ENCODE data around the gene UNC5C. TPM values are rescaled to one million over a fixed set of nuclear protein-coding genes. Genes with fewer than 3 reads are reported as not detected.

UNC5C gene
- total and polyA plus RNA-seq, 2 of the 8 experiments (the other 6 are each of a cell fraction or from before 2014, with no cell fraction given): 0.30 to 1.3 TPM

GRCh38 chr4:95422436-95422835 is 126.3 kb downstream of the UNC5C start:
- no peak overlapping the region for H3K18ac ChIP-seq (ENCODE audit: extremely low read depth, low read length)
- H3K9ac ChIP-seq (replicated peaks in 1 of 4; ENCODE audit: extremely low read depth in 1 of 4, low read depth in 3 of 4, low read length in 3 of 4): no peak overlapping the region
- H3K27me3 ChIP-seq (replicated peaks in 1 of 4; ENCODE audit: control insufficient read depth in 3 of 4, extremely low read depth in 1 of 4, insufficient read depth in 3 of 4, low read length in 3 of 4): no peaks in the 10 kb centered on the region
- H4K20me1 ChIP-seq (replicated peaks in 1 of 2; ENCODE audit: control insufficient read depth in 1 of 2, insufficient read depth in 2 of 2, low read length in 2 of 2): no peaks in the 10 kb centered on the region
- no peak overlapping the region for H3K23ac ChIP-seq (ENCODE audit: insufficient read length)
- H3K36me3 ChIP-seq (ENCODE audit: control insufficient read depth in 2 of 4, insufficient read depth in 4 of 4, low read length in 3 of 4): no peaks in the 10 kb centered on the region
- POLR2A ChIA-PET (ENCODE audit: partially characterized antibody): no interaction called here
- H3K4me1 ChIP-seq (replicated peaks in 1 of 4; ENCODE audit: control insufficient read depth in 3 of 4, insufficient read depth in 4 of 4, low read length in 3 of 4): no peaks in the 10 kb centered on the region
- H2AFZ ChIP-seq (ENCODE audit: low read length): no peak overlapping the region
- no peaks in the 10 kb centered on the region for H3K9me3 ChIP-seq (ENCODE audit: insufficient read depth in 2 of 2, low read depth in 1 of 2, low read length in 1 of 2)
- no peak overlapping the region for H3K27ac ChIP-seq (ENCODE audit: low read depth, low read length)
- no peak overlapping the region for H3K4ac ChIP-seq (replicated peaks; ENCODE audit: insufficient read length, low read depth, low read length)
- WGBS, 2 experiments (ENCODE audit: extremely low coverage in 1 of 2, insufficient coverage in 1 of 2, insufficient read length in 1 of 2, insufficient replicate concordance in 2 of 2, low coverage in 1 of 2, low lambda C conversion rate in 2 of 2, missing lambda C conversion rate in 1 of 2): 92% methylated on average over 7 of the region's 7 CpGs; no CpG with 5 or more reads in 1 of the 2 experiments
- H3K23me2 ChIP-seq (ENCODE audit: low read depth, low read length): no peaks in the 10 kb centered on the region
- H4K91ac ChIP-seq (replicated peaks; ENCODE audit: insufficient read length, low read length): no peak overlapping the region
- H2AK5ac ChIP-seq (ENCODE audit: low read depth, low read length): no peak overlapping the region
- no peak overlapping the region for H2BK5ac ChIP-seq (ENCODE audit: low read depth, low read length)
- no peak overlapping the region for H4K8ac ChIP-seq (ENCODE audit: extremely low read depth, insufficient read depth, low read length)
- no peaks in the 10 kb centered on the region for H3K79me2 ChIP-seq (ENCODE audit: control insufficient read depth in 1 of 2, insufficient read depth in 2 of 2, low read length in 2 of 2)
- no peak overlapping the region for H3K14ac ChIP-seq (ENCODE audit: insufficient read length)
- CTCF ChIA-PET (ENCODE audit: partially characterized antibody): no interaction called here
- H2BK15ac ChIP-seq (ENCODE audit: low read length): no peak overlapping the region
- no peaks in the 10 kb centered on the region for H3K79me1 ChIP-seq (ENCODE audit: low read depth, low read length)
- DNase-seq (ENCODE audit: low read depth in 1 of 2, low spot score in 2 of 2) (no peak), FAIRE-seq (no peak)
- no peak for TF ChIP-seq TAF1 (IDR thresholded peaks at IDR 0.05; ENCODE audit: low read depth, low read length)
- TF ChIP-seq POLR2A (IDR thresholded peaks at IDR 0.05; ENCODE audit: control extremely low read depth in 1 of 2, low read depth in 2 of 2, low read length in 2 of 2): no peak
- TF ChIP-seq SIN3A (conservative IDR thresholded peaks at IDR 0.05 in 1 of 2, IDR thresholded peaks at IDR 0.05 in 1 of 2; ENCODE audit: low read depth in 1 of 2, low read length in 2 of 2): no peak
- TF ChIP-seq SP4 (IDR thresholded peaks at IDR 0.05; ENCODE audit: low read length): no peak
- no peak overlapping the region for H2BK20ac ChIP-seq (ENCODE audit: low read length)
- no peak overlapping the region for H3K4me3 ChIP-seq (ENCODE audit: extremely low read depth in 1 of 4, insufficient read depth in 2 of 4, low read depth in 3 of 4, low read length in 4 of 4)
- H3K4me2 ChIP-seq (ENCODE audit: insufficient read depth in 1 of 2, low read depth in 2 of 2, low read length in 2 of 2): no peak overlapping the region
- no peak overlapping the region for H3K56ac ChIP-seq (replicated peaks; ENCODE audit: insufficient read length, low read depth, low read length)
- no peak overlapping the region for H2BK12ac ChIP-seq (ENCODE audit: low read depth, low read length)
- H2BK120ac ChIP-seq (replicated peaks; ENCODE audit: low read depth, low read length): no peak overlapping the region
- no peak overlapping the region for H4K5ac ChIP-seq (ENCODE audit: insufficient read length, low read depth, low read length)
